ENCODE results near the gene C3orf22.

- TF ChIP-seq CTCF (IDR thresholded peaks at IDR 0.05) (no peak), POLR2A (IDR thresholded peaks at IDR 0.05) (no peak)
Observed at GRCh38 chr3:126519506-126520455, 39.0 kb downstream of the C3orf22 start.
